Measurements from ENCODE around the gene BET1. TPM values are rescaled to one million over a fixed set of nuclear protein-coding genes. Genes with fewer than 3 reads are reported as not detected.
"Not testable (repeated sequence)": the region's sequence is repeated elsewhere in the genome, so short reads cannot be mapped to it uniquely, and the experiment has no call there.

BET1 gene
- total and polyA plus RNA-seq, 2 donors: 33.2 to 39.5 TPM

- Histone ChIP-seq H3K4me1 (ENCODE audit: control insufficient read depth in 2 of 2, insufficient read depth in 2 of 2, low read length in 2 of 2) (no peaks in the 10 kb centered on the region), H3K27ac (ENCODE audit: low read depth in 1 of 2, low read length in 1 of 2) (no peak overlapping the region), H3K36me3 (ENCODE audit: control insufficient read depth in 2 of 2, insufficient read depth in 2 of 2, low read length in 1 of 2) (no peaks in the 10 kb centered on the region), H3K27me3 (ENCODE audit: control insufficient read depth in 2 of 2, insufficient read depth in 1 of 2, low read length in 1 of 2) (no peaks in the 10 kb centered on the region), H3K4me3 (ENCODE audit: low read length in 2 of 2) (no peak overlapping the region), H3K9me3 (ENCODE audit: control insufficient read depth in 2 of 2, insufficient read depth in 1 of 2, low read length in 1 of 2) (no peaks in the 10 kb centered on the region)
- no peak for DNase-seq (ENCODE audit: low read depth in 6 of 9, low spot score in 9 of 9)
- 91% methylated on average over 3 of the region's 3 CpGs for WGBS
These were observed 25.8 kb upstream of the BET1 start for GRCh38 chr7:94029976-94030375.

- H3K4me1 ChIP-seq (ENCODE audit: control insufficient read depth in 2 of 2, insufficient read depth in 2 of 2, low read length in 2 of 2): no peaks in the 10 kb centered on the region
- H3K27me3 ChIP-seq (ENCODE audit: control insufficient read depth in 2 of 2, insufficient read depth in 1 of 2, low read length in 1 of 2): no peaks in the 10 kb centered on the region
- H3K4me3 ChIP-seq (ENCODE audit: low read length in 2 of 2): no peak overlapping the region
- no peak for DNase-seq (ENCODE audit: low read depth in 6 of 9, low spot score in 9 of 9)
- H3K9me3 ChIP-seq (ENCODE audit: control insufficient read depth in 2 of 2, insufficient read depth in 1 of 2, low read length in 1 of 2): no peaks in the 10 kb centered on the region
- no peak overlapping the region for H3K27ac ChIP-seq (ENCODE audit: low read depth in 1 of 2, low read length in 1 of 2)
- no peaks in the 10 kb centered on the region for H3K36me3 ChIP-seq (ENCODE audit: control insufficient read depth in 2 of 2, insufficient read depth in 2 of 2, low read length in 1 of 2)
- 98% methylated on average over 1 of the region's 1 CpG for WGBS
These were observed 24.6 kb upstream of the BET1 start for GRCh38 chr7:94028768-94029167.

GRCh38 chr7:94026619-94027018 lies 22.5 kb upstream of the BET1 start:
- not testable (repeated sequence) for H3K27ac ChIP-seq (ENCODE audit: low read depth in 1 of 2, low read length in 1 of 2); H3K9me3 ChIP-seq (ENCODE audit: control insufficient read depth in 2 of 2, insufficient read depth in 1 of 2, low read length in 1 of 2); H3K4me3 ChIP-seq (ENCODE audit: low read length in 2 of 2); H3K36me3 ChIP-seq (ENCODE audit: control insufficient read depth in 2 of 2, insufficient read depth in 2 of 2, low read length in 1 of 2); DNase-seq (ENCODE audit: low read depth in 6 of 9, low spot score in 9 of 9); H3K27me3 ChIP-seq (ENCODE audit: control insufficient read depth in 2 of 2, insufficient read depth in 1 of 2, low read length in 1 of 2); H3K4me1 ChIP-seq (ENCODE audit: control insufficient read depth in 2 of 2, insufficient read depth in 2 of 2, low read length in 2 of 2)
- WGBS: over 99% methylated on average over 2 of the region's 2 CpGs

GRCh38 chr7:94022550-94022949 lies 18.4 kb upstream of the BET1 start:
- H3K4me1 ChIP-seq (ENCODE audit: control insufficient read depth in 2 of 2, insufficient read depth in 2 of 2, low read length in 2 of 2): no peaks in the 10 kb centered on the region
- no peaks in the 10 kb centered on the region for H3K36me3 ChIP-seq (ENCODE audit: control insufficient read depth in 2 of 2, insufficient read depth in 2 of 2, low read length in 1 of 2)
- WGBS: 73% methylated on average over 3 of the region's 3 CpGs
- DNase-seq (ENCODE audit: low read depth in 6 of 9, low spot score in 9 of 9): no peak
- H3K27me3 ChIP-seq (ENCODE audit: control insufficient read depth in 2 of 2, insufficient read depth in 1 of 2, low read length in 1 of 2): no peaks in the 10 kb centered on the region
- no peak overlapping the region for H3K4me3 ChIP-seq (ENCODE audit: low read length in 2 of 2)
- H3K27ac ChIP-seq (ENCODE audit: low read depth in 1 of 2, low read length in 1 of 2): no peak overlapping the region
- no peaks in the 10 kb centered on the region for H3K9me3 ChIP-seq (ENCODE audit: control insufficient read depth in 2 of 2, insufficient read depth in 1 of 2, low read length in 1 of 2)

- Histone ChIP-seq H3K27me3 (ENCODE audit: control insufficient read depth in 2 of 2, insufficient read depth in 1 of 2, low read length in 1 of 2) (no peaks in the 10 kb centered on the region), H3K36me3 (ENCODE audit: control insufficient read depth in 2 of 2, insufficient read depth in 2 of 2, low read length in 1 of 2) (no peaks in the 10 kb centered on the region), H3K9me3 (ENCODE audit: control insufficient read depth in 2 of 2, insufficient read depth in 1 of 2, low read length in 1 of 2) (no peaks in the 10 kb centered on the region), H3K4me3 (ENCODE audit: low read length in 2 of 2) (no peak overlapping the region), H3K27ac (ENCODE audit: low read depth in 1 of 2, low read length in 1 of 2) (no peak overlapping the region), H3K4me1 (ENCODE audit: control insufficient read depth in 2 of 2, insufficient read depth in 2 of 2, low read length in 2 of 2) (no peaks in the 10 kb centered on the region)
- DNase-seq (ENCODE audit: low read depth in 6 of 9, low spot score in 9 of 9): no peak
- 98% methylated on average over 1 of the region's 1 CpG for WGBS
These were observed 12.6 kb upstream of the BET1 start for GRCh38 chr7:94016786-94017185.

GRCh38 chr7:94015538-94015937 lies 11.4 kb upstream of the BET1 start:
- Histone ChIP-seq H3K36me3 (ENCODE audit: control insufficient read depth in 2 of 2, insufficient read depth in 2 of 2, low read length in 1 of 2) (no peaks in the 10 kb centered on the region), H3K27ac (ENCODE audit: low read depth in 1 of 2, low read length in 1 of 2) (no peak overlapping the region), H3K4me3 (ENCODE audit: low read length in 2 of 2) (no peak overlapping the region), H3K9me3 (ENCODE audit: control insufficient read depth in 2 of 2, insufficient read depth in 1 of 2, low read length in 1 of 2) (no peaks in the 10 kb centered on the region), H3K4me1 (ENCODE audit: control insufficient read depth in 2 of 2, insufficient read depth in 2 of 2, low read length in 2 of 2) (no peaks in the 10 kb centered on the region), H3K27me3 (ENCODE audit: control insufficient read depth in 2 of 2, insufficient read depth in 1 of 2, low read length in 1 of 2) (no peaks in the 10 kb centered on the region)
- no peak for DNase-seq (ENCODE audit: low read depth in 6 of 9, low spot score in 9 of 9)

GRCh38 chr7:94012746-94013145 lies 8.6 kb upstream of the BET1 start:
- Histone ChIP-seq H3K9me3 (ENCODE audit: control insufficient read depth in 2 of 2, insufficient read depth in 1 of 2, low read length in 1 of 2) (no peaks in the 10 kb centered on the region), H3K4me3 (ENCODE audit: low read length in 2 of 2) (no peak overlapping the region), H3K36me3 (ENCODE audit: control insufficient read depth in 2 of 2, insufficient read depth in 2 of 2, low read length in 1 of 2) (no peaks in the 10 kb centered on the region), H3K27me3 (ENCODE audit: control insufficient read depth in 2 of 2, insufficient read depth in 1 of 2, low read length in 1 of 2) (no peaks in the 10 kb centered on the region), H3K4me1 (ENCODE audit: control insufficient read depth in 2 of 2, insufficient read depth in 2 of 2, low read length in 2 of 2) (no peaks in the 10 kb centered on the region), H3K27ac (ENCODE audit: low read depth in 1 of 2, low read length in 1 of 2) (no peak overlapping the region)
- DNase-seq (ENCODE audit: low read depth in 6 of 9, low spot score in 9 of 9): no peak
- WGBS: 79% methylated on average over 1 of the region's 1 CpG

GRCh38 chr7:94011714-94012353 lies 7.7 kb upstream of the BET1 start:
- Histone ChIP-seq H3K27ac (ENCODE audit: low read depth in 1 of 2, low read length in 1 of 2) (no peak overlapping the region), H3K27me3 (ENCODE audit: control insufficient read depth in 2 of 2, insufficient read depth in 1 of 2, low read length in 1 of 2) (no peaks in the 10 kb centered on the region), H3K36me3 (ENCODE audit: control insufficient read depth in 2 of 2, insufficient read depth in 2 of 2, low read length in 1 of 2) (no peaks in the 10 kb centered on the region), H3K9me3 (ENCODE audit: control insufficient read depth in 2 of 2, insufficient read depth in 1 of 2, low read length in 1 of 2) (no peaks in the 10 kb centered on the region), H3K4me3 (ENCODE audit: low read length in 2 of 2) (no peak overlapping the region), H3K4me1 (ENCODE audit: control insufficient read depth in 2 of 2, insufficient read depth in 2 of 2, low read length in 2 of 2) (no peaks in the 10 kb centered on the region)
- DNase-seq (ENCODE audit: low read depth in 6 of 9, low spot score in 9 of 9): no peak
- 96% methylated on average over 35 of the region's 35 CpGs for WGBS

GRCh38 chr7:94008537-94008936 lies 4.4 kb upstream of the BET1 start:
- H3K27ac ChIP-seq (ENCODE audit: low read depth in 1 of 2, low read length in 1 of 2): no peak overlapping the region
- H3K9me3 ChIP-seq (ENCODE audit: control insufficient read depth in 2 of 2, insufficient read depth in 1 of 2, low read length in 1 of 2): no peaks in the 10 kb centered on the region
- WGBS: 50% methylated on average over 2 of the region's 2 CpGs
- H3K4me1 ChIP-seq (ENCODE audit: control insufficient read depth in 2 of 2, insufficient read depth in 2 of 2, low read length in 2 of 2): peaks cover 2 to 6% of the 10 kb centered on the region in 2 donors
- no peak for DNase-seq (ENCODE audit: low read depth in 6 of 9, low spot score in 9 of 9)
- H3K4me3 ChIP-seq (ENCODE audit: low read length in 2 of 2): no peak overlapping the region
- peaks cover 0 to 8% of the 10 kb centered on the region in 2 donors for H3K27me3 ChIP-seq (ENCODE audit: control insufficient read depth in 2 of 2, insufficient read depth in 1 of 2, low read length in 1 of 2)
- H3K36me3 ChIP-seq (ENCODE audit: control insufficient read depth in 2 of 2, insufficient read depth in 2 of 2, low read length in 1 of 2): no peaks in the 10 kb centered on the region

GRCh38 chr7:94005753-94006152 lies 1.6 kb upstream of the BET1 start:
- 95% methylated on average over 3 of the region's 3 CpGs for WGBS
- no peak for DNase-seq (ENCODE audit: low read depth in 6 of 9, low spot score in 9 of 9)
- no peak overlapping the region for H3K27ac ChIP-seq (ENCODE audit: low read depth in 1 of 2, low read length in 1 of 2)
- H3K36me3 ChIP-seq (ENCODE audit: control insufficient read depth in 2 of 2, insufficient read depth in 2 of 2, low read length in 1 of 2): no peaks in the 10 kb centered on the region
- no peaks in the 10 kb centered on the region for H3K9me3 ChIP-seq (ENCODE audit: control insufficient read depth in 2 of 2, insufficient read depth in 1 of 2, low read length in 1 of 2)
- peaks cover 4 to 6% of the 10 kb centered on the region in 2 donors for H3K4me1 ChIP-seq (ENCODE audit: control insufficient read depth in 2 of 2, insufficient read depth in 2 of 2, low read length in 2 of 2)
- H3K27me3 ChIP-seq (ENCODE audit: control insufficient read depth in 2 of 2, insufficient read depth in 1 of 2, low read length in 1 of 2): peaks cover 0 to 8% of the 10 kb centered on the region in 2 donors
- no peak overlapping the region for H3K4me3 ChIP-seq (ENCODE audit: low read length in 2 of 2)
